GM06990 (cell line): ENCODE measurements around the gene FAT1.

Experiments used
- DNase-seq: peaks from one replicate; pipeline ENCODE4 v3.0.0-alpha.2; 2011; ENCODE audit not compliant: insufficient read length; ENCODE audit errors: extremely low read depth
- H3K27me3 ChIP-seq: replicated peaks from 2 replicates; pipeline ENCODE4 v1.6.0; 2011; ENCODE audit warnings: low read length; ENCODE audit not compliant: control insufficient read depth, insufficient read depth
- H3K36me3 ChIP-seq: 2 replicates; pipeline ENCODE4 v1.5.1; 2011; ENCODE audit warnings: low read length; ENCODE audit not compliant: control insufficient read depth, insufficient read depth
- H3K4me3 ChIP-seq: replicated peaks from 2 replicates; pipeline ENCODE4 v1.5.1; 2011; ENCODE audit warnings: low read depth, mild to moderate bottlenecking, control low read depth, low read length
- CTCF ChIP-seq: IDR thresholded peaks from 2 replicates; pipeline ENCODE4 v1.5.1; 2011; ENCODE audit warnings: low read length, control low read depth, mild to moderate bottlenecking, inconsistent platforms; ENCODE audit not compliant: insufficient read depth, poor library complexity, severe bottlenecking

FAT1 gene

DNA sequence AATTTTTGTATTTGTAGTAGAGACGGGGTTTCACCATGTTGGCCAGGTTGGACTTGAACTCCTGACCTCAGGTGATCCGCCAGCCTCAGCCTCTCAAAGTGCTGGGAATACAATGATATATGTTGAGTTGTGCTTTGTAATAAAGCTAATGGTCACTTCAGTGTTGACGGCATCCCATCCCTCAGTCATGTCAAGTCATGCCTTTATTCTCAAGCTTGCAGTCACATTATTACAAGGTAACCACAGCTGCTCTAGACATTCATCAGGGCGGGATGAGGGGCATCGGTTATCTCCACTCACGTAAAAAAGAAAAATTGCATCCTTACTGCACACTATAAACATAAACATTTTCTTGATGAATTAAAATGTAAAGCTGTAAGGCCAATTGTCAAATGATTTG lies 12.8 kb upstream of the FAT1 start:
- no peak for DNase-seq
- Histone ChIP-seq H3K4me3 (no peak overlapping the region), H3K27me3 (no peaks in the 10 kb centered on the region), H3K36me3 (no peaks in the 10 kb centered on the region)
- no peak for TF ChIP-seq CTCF

DNA sequence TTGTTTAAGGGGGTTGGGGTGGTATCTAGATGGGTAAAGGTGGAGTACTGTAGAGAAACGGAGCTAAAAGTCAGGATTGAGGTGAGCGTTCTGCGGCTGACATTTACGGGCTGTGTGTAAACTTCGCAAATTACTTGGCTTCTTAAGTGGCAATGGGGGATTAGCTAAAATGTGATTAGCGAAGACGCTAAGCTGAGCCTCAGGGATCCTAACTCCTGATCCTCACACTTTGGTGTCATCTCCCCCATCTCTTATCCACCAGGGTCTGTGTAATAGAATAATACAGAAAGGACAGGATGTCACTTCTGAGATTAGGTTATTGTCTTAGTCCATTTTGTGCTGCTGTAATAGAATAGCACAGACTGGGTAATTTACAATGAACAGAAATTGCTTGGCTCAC lies 10.6 kb upstream of the FAT1 start:
- DNase-seq, result no peak
- Histone ChIP-seq H3K27me3 (no peaks in the 10 kb centered on the region), H3K36me3 (no peaks in the 10 kb centered on the region), H3K4me3 (no peak overlapping the region)
- TF ChIP-seq CTCF, result no peak

DNA sequence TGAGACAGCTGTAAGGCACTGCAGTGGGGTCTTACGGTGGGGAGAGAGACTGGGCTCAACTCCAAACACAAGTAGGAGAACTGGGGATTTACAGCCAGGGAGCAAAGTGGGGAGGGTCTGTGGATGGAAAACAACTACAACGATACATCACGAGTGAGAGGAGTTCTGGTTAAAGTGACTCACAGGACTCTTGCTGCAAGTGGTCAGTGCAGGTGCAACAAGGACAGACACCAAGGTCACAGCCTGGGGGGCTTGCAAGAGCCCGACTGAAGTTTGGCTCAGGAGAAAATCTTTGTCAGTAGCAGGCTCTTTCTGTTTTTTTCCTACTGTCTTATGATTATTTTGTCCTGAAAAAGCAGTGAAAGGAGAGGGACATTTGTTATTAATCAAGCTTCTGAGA lies 10.1 kb upstream of the FAT1 start:
- DNase-seq, result no peak

GRCh38 chr4:186730621-186731020 lies 7.0 kb upstream of the FAT1 start:
- no peaks in the 10 kb centered on the region for H3K36me3 ChIP-seq
- no peak for DNase-seq
- TF ChIP-seq CTCF, result no peak
- no peaks in the 10 kb centered on the region for H3K27me3 ChIP-seq
- H3K4me3 ChIP-seq, result no peak overlapping the region

More for the DNA sequence above, 10.1 kb upstream of the FAT1 start:
- Histone ChIP-seq H3K27me3 (no peaks in the 10 kb centered on the region), H3K4me3 (no peak overlapping the region), H3K36me3 (no peaks in the 10 kb centered on the region)
- TF ChIP-seq CTCF, result no peak

DNA sequence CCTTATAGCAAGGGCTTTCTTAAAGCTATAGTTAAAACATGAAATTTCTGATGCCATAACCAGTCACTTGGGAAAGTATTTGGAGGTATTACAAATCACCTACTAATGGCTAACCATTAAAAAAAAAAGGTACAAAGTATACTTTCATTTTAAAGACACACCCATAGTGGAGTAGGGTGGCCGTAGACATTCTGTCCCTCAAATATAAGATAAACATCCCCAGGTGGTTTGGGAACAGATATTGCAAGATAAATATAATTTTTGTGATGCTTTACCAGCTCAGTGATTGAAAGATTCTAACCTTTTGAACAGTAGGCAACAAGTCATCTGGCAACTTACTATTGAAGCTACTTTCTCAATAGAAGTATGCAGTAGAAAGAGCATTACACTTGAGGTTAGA lies 6.2 kb upstream of the FAT1 start:
- TF ChIP-seq CTCF, result no peak
- DNase-seq, result no peak
- no peaks in the 10 kb centered on the region for H3K27me3 ChIP-seq
- H3K36me3 ChIP-seq, result no peaks in the 10 kb centered on the region
- H3K4me3 ChIP-seq, result no peak overlapping the region

- Histone ChIP-seq H3K27me3 (no peaks in the 10 kb centered on the region), H3K4me3 (no peak overlapping the region), H3K36me3 (no peaks in the 10 kb centered on the region)
- TF ChIP-seq CTCF, result no peak
- no peak for DNase-seq
Measured at GRCh38 chr4:186728631-186729271, 5.1 kb upstream of the FAT1 start.
